T-helper 2 cell treated with Interferon-gamma antibody and Interleukin-4, amounts not matched to agents 100 ng/mL and 5 ng/mL, for 36 hours (primary cell): ENCODE measurements around the gene NR3C1. TPM values are rescaled to one million over a fixed set of nuclear protein-coding genes. Genes with fewer than 3 reads are reported as not detected.

Source experiments
- intact Hi-C: fragments of 100-400 bp; cut with micrococcal nuclease; formaldehyde crosslinking; loops from one replicate; pipeline ENCODE4 v1.15.1; 2023
- total RNA-seq: library from RNA; stranded (reverse); gene quantifications from 2 replicates; pipeline ENCODE4 v1.2.3, GENCODE V29; 2022

NR3C1 gene
- total RNA-seq, 1 donor from 2014 or later, result 51.2 TPM

GRCh38 chr5:143315214-143315613, 88.3 kb downstream of the NR3C1 start:
- intact Hi-C loops, result no loop called here

- intact Hi-C loops, result no loop called here
Measured at GRCh38 chr5:143314659-143315058, 88.8 kb downstream of the NR3C1 start.

- intact Hi-C loops, result no loop called here
Measured at GRCh38 chr5:143314099-143314498, 89.4 kb downstream of the NR3C1 start.

- intact Hi-C loops, result no loop called here
Measured at GRCh38 chr5:143313298-143313852, 90.1 kb downstream of the NR3C1 start.

GRCh38 chr5:143312822-143313221, 90.7 kb downstream of the NR3C1 start:
- intact Hi-C loops, result no loop called here

GRCh38 chr5:143311955-143312354, 91.5 kb downstream of the NR3C1 start:
- intact Hi-C loops, result no loop called here

GRCh38 chr5:143311428-143311827, 92.1 kb downstream of the NR3C1 start:
- intact Hi-C loops, result no loop called here

GRCh38 chr5:143309661-143310431, 93.6 kb downstream of the NR3C1 start:
- intact Hi-C loops, result no loop called here

- intact Hi-C loops, result no loop called here
Measured at GRCh38 chr5:143308731-143309130, 94.8 kb downstream of the NR3C1 start.

- intact Hi-C loops, result no loop called here
Measured at GRCh38 chr5:143306040-143306439, 97.4 kb downstream of the NR3C1 start.

- intact Hi-C loops, result no loop called here
Measured at GRCh38 chr5:143304836-143305475, 98.5 kb downstream of the NR3C1 start.

GRCh38 chr5:143302341-143303045, 101.0 kb downstream of the NR3C1 start:
- intact Hi-C loops, result no loop called here

- intact Hi-C loops, result no loop called here
Measured at GRCh38 chr5:143297756-143298155, 105.7 kb downstream of the NR3C1 start.

- intact Hi-C loops, result loop anchor here (5.0 kb wide), 1 partner anchor 112 kb away; the partner anchor contains the start of gene NR3C1
Measured at GRCh38 chr5:143290125-143290524, 113.4 kb downstream of the NR3C1 start.

GRCh38 chr5:143284521-143284920, 119.0 kb downstream of the NR3C1 start:
- intact Hi-C loops, result no loop called here

GRCh38 chr5:143284002-143284401, 119.5 kb downstream of the NR3C1 start:
- intact Hi-C loops, result no loop called here

GRCh38 chr5:143281226-143281625, 122.3 kb downstream of the NR3C1 start:
- intact Hi-C loops, result no loop called here

- intact Hi-C loops, result no loop called here
Measured at GRCh38 chr5:143279698-143280097, 123.8 kb downstream of the NR3C1 start.

- intact Hi-C loops, result no loop called here
Measured at GRCh38 chr5:143277536-143277935, 126.0 kb downstream of the NR3C1 start.

GRCh38 chr5:143275512-143276363, 127.7 kb downstream of the NR3C1 start:
- intact Hi-C loops, result no loop called here

GRCh38 chr5:143274952-143275351, 128.5 kb downstream of the NR3C1 start:
- intact Hi-C loops, result no loop called here
